Panc1 (cell line): Measurements from ENCODE around the gene CEBPZ. TPM values are rescaled to one million over a fixed set of nuclear protein-coding genes. Genes with fewer than 3 reads are reported as not detected.

Experiments used
- ATAC-seq: fragments of 200-7000 bp; cut with Tn5 transposase; 2 replicates; pipeline ENCODE4 v1.9.1; 2020; ENCODE audit warnings: mild to moderate bottlenecking, moderate library complexity
- BruUV-seq: library from RNA; stranded (reverse); fragments of 400-500 nt; replicated peaks from 2 replicates; lab custom pipeline; 2021; lab: Mats Ljungman, UMichigan
- CTCF ChIA-PET: fragments of 300-600 bp; sonication (Branson Sonifier 250); formaldehyde crosslinking; loops from one replicate; lab custom pipeline; 2022; ENCODE audit warnings: antibody characterized with exemption; lab: Charles Lee
- POLR2A ChIA-PET: fragments of 300-600 bp; sonication (Branson Sonifier 250); formaldehyde crosslinking; loops from one replicate; lab custom pipeline; 2022; ENCODE audit warnings: antibody characterized with exemption; lab: Charles Lee
- DNase-seq: peaks from one replicate; pipeline ENCODE4 v3.0.0-alpha.2; 2010; ENCODE audit warnings: low read depth, low spot score
- H3K27ac ChIP-seq: 2 replicates; pipeline ENCODE4 v1.5.1; 2011; ENCODE audit warnings: mild to moderate bottlenecking, low read length, inconsistent platforms
- H3K27me3 ChIP-seq: fragments of 200-500 bp; sonication (Bioruptor generic); 2 replicates; pipeline ENCODE4 v1.6.0; 2014; ENCODE audit warnings: low read length, inconsistent platforms; ENCODE audit not compliant: control insufficient read depth, insufficient read depth
- H3K36me3 ChIP-seq: fragments of 200-500 bp; sonication (Bioruptor generic); 2 replicates; pipeline ENCODE4 v1.5.1; 2014; ENCODE audit warnings: inconsistent platforms, mild to moderate bottlenecking, low read length, moderate library complexity; ENCODE audit not compliant: control insufficient read depth, insufficient read depth
- H3K4me1 ChIP-seq: 2 replicates; pipeline ENCODE4 v1.5.1; 2011; ENCODE audit warnings: inconsistent platforms, mild to moderate bottlenecking, low read length, moderate library complexity; ENCODE audit not compliant: control insufficient read depth, insufficient read depth
- H3K4me3 ChIP-seq, 2 experiments: 2 replicates each; pipeline ENCODE4 v1.5.1; 2011 to 2012; ENCODE audit warnings: low read depth in 2 of 2, low read length in 2 of 2, mild to moderate bottlenecking in 2 of 2, inconsistent platforms in 1 of 2, moderate library complexity in 1 of 2
- H3K9me3 ChIP-seq: fragments of 200-500 bp; sonication (Bioruptor generic); 2 replicates; pipeline ENCODE4 v1.5.1; 2014; ENCODE audit warnings: low read depth, mild to moderate bottlenecking, inconsistent platforms, low read length, moderate library complexity; ENCODE audit not compliant: control insufficient read depth, insufficient read depth
- POLR2AphosphoS5 ChIP-seq: IDR thresholded peaks from 2 replicates; pipeline ENCODE4 v1.6.1; 2012; ENCODE audit warnings: mild to moderate bottlenecking, low read depth, low read length, moderate library complexity
- SIN3A ChIP-seq: IDR thresholded peaks from 2 replicates; pipeline ENCODE4 v1.6.1; 2012; ENCODE audit warnings: low read depth, mild to moderate bottlenecking, low read length, moderate library complexity, borderline replicate concordance; ENCODE audit not compliant: insufficient read depth
- TCF7L2 ChIP-seq: IDR thresholded peaks from 2 replicates; pipeline ENCODE4 v1.6.1; 2011; ENCODE audit warnings: mild to moderate bottlenecking, low read depth, low read length, inconsistent platforms
- in situ Hi-C: cut with HindIII; loops from 2 replicates; pipeline ENCODE4 v1.10.0; 2016; ENCODE audit warnings: low sequenced_read_pairs, low pct_unique_long_range_greater_than_20kb
- intact Hi-C: fragments of 100-400 bp; cut with micrococcal nuclease; formaldehyde crosslinking; loops from one replicate; pipeline ENCODE4 v1.10.0; 2022; ENCODE audit not compliant: unreplicated experiment
- total RNA-seq: library from RNA; stranded (reverse); gene quantifications from one replicate; pipeline ENCODE4 v1.2.1, GENCODE V29; 2021; ENCODE audit not compliant: unreplicated experiment
- TF ChIP-seq, protein P1 (sequence below), 2 experiments: IDR thresholded peaks; 2 replicates each; pipeline ENCODE4 v1.6.1; 2011 to 2012; ENCODE audit warnings: low read depth in 2 of 2, control low read depth in 1 of 2, low read length in 1 of 2, mild to moderate bottlenecking in 1 of 2, moderate library complexity in 1 of 2; ENCODE audit not compliant: insufficient read depth in 1 of 2
- TF ChIP-seq, protein P2 (sequence below): fragments of 450-650 bp; IDR thresholded peaks from 2 replicates; pipeline ENCODE4 v1.5.1; 2017; ENCODE audit warnings: mild to moderate bottlenecking

The CEBPZ gene
- total RNA-seq, 1 experiment from 2014 or later = 63.8 TPM

DNA sequence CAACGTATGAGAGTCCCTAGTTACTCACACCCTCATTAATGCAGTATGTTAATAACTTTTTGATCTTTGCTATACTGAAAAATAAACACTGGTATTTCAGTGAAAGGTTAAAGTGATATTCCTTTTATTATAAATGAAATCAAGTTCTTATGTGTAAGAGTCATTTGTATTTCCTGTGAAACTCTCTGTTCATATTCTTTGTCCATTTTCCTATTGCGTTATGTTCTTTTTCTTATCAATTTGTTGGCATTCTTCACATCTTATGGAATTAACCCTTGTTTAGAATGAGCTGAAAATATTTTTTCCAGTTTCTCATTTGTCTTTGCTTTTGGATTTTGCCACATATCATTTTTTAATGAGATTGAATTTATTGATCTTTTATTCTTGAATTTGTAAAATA is 44.9 kb upstream of the CEBPZ start:
- ChIA-PET POLR2A (no interaction called here), CTCF (no interaction called here)
- no TSS peak for BruUV-seq
- Histone ChIP-seq H3K27me3 (no peaks in the 10 kb centered on the region), H3K36me3 (peaks cover 20% of the 10 kb centered on the region), H3K27ac (no peak overlapping the region), H3K4me1 (no peaks in the 10 kb centered on the region), H3K9me3 (no peaks in the 10 kb centered on the region), H3K4me3 (no peak overlapping the region)
- DNase-seq (no peak), ATAC-seq (no peak)
- intact Hi-C loops = no loop called here
- in situ Hi-C loops = no loop called here
- TF ChIP-seq, protein P1, sequence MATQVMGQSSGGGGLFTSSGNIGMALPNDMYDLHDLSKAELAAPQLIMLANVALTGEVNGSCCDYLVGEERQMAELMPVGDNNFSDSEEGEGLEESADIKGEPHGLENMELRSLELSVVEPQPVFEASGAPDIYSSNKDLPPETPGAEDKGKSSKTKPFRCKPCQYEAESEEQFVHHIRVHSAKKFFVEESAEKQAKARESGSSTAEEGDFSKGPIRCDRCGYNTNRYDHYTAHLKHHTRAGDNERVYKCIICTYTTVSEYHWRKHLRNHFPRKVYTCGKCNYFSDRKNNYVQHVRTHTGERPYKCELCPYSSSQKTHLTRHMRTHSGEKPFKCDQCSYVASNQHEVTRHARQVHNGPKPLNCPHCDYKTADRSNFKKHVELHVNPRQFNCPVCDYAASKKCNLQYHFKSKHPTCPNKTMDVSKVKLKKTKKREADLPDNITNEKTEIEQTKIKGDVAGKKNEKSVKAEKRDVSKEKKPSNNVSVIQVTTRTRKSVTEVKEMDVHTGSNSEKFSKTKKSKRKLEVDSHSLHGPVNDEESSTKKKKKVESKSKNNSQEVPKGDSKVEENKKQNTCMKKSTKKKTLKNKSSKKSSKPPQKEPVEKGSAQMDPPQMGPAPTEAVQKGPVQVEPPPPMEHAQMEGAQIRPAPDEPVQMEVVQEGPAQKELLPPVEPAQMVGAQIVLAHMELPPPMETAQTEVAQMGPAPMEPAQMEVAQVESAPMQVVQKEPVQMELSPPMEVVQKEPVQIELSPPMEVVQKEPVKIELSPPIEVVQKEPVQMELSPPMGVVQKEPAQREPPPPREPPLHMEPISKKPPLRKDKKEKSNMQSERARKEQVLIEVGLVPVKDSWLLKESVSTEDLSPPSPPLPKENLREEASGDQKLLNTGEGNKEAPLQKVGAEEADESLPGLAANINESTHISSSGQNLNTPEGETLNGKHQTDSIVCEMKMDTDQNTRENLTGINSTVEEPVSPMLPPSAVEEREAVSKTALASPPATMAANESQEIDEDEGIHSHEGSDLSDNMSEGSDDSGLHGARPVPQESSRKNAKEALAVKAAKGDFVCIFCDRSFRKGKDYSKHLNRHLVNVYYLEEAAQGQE (IDR thresholded peaks at IDR 0.05; ENCODE audit: insufficient read depth in 1 of 2, low read depth in 2 of 2, low read length in 1 of 2) = no peak
- TF ChIP-seq SIN3A = no peak

DNA sequence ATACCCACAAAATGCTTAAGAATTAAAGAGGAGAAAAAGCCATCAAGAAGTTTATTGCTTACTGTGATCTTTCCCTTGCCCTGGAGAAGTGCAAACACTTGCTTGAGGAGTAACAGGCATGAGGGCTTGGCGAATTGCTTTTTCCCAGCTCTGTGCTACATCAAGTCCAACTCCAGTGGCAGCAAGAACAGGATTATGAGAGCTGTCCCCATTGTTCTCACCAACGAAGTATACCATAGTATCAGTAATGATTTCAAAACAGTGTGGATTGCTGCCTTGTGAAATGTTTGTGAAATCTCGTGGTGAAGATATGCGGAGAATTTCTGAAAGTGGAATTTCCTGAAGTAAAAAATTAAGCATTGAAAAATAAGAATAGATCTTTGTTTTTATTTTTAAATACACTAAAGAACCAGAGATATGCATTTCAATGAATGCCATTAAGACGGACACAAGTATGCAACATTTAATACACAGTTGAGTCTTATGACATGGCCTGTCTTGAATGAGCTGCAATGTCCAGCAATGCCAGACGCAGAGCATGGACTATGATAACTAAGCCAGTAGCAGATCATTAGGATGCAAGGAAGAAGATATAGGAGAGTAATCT is 43.1 kb upstream of the CEBPZ start:
- in situ Hi-C loops = no loop called here
- Histone ChIP-seq H3K4me3 (no peak overlapping the region), H3K9me3 (no peaks in the 10 kb centered on the region), H3K4me1 (no peaks in the 10 kb centered on the region), H3K36me3 (peaks cover 20% of the 10 kb centered on the region), H3K27me3 (no peaks in the 10 kb centered on the region), H3K27ac (no peak overlapping the region)
- intact Hi-C loops = no loop called here
- ChIA-PET POLR2A (no interaction called here), CTCF (interaction anchor here (0.7 kb wide), 1 partner anchor 1430 kb away, joined by 3 read pairs; no protein-coding TSS in a partner anchor)
- ATAC-seq (no peak), DNase-seq (no peak)
- BruUV-seq = no TSS peak
- TF ChIP-seq TCF7L2 (no peak), SIN3A (no peak), POLR2AphosphoS5 (no peak)
- TF ChIP-seq, protein P1 (IDR thresholded peaks at IDR 0.05; ENCODE audit: insufficient read depth in 1 of 2, low read depth in 2 of 2, low read length in 1 of 2) = no peak
- TF ChIP-seq, protein P2, sequence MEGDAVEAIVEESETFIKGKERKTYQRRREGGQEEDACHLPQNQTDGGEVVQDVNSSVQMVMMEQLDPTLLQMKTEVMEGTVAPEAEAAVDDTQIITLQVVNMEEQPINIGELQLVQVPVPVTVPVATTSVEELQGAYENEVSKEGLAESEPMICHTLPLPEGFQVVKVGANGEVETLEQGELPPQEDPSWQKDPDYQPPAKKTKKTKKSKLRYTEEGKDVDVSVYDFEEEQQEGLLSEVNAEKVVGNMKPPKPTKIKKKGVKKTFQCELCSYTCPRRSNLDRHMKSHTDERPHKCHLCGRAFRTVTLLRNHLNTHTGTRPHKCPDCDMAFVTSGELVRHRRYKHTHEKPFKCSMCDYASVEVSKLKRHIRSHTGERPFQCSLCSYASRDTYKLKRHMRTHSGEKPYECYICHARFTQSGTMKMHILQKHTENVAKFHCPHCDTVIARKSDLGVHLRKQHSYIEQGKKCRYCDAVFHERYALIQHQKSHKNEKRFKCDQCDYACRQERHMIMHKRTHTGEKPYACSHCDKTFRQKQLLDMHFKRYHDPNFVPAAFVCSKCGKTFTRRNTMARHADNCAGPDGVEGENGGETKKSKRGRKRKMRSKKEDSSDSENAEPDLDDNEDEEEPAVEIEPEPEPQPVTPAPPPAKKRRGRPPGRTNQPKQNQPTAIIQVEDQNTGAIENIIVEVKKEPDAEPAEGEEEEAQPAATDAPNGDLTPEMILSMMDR = no peak
